HG02610 (cell line): ENCODE data around the gene BCAS3.
"Not testable (repeated sequence)": the region's sequence is repeated elsewhere in the genome, so short reads cannot be mapped to it uniquely, and the experiment has no call there.

ENCODE experiments used
- ATAC-seq: cut with Tn5 transposase; IDR thresholded peaks from one replicate; pipeline ENCODE4 v1.9.1; 2021; ENCODE audit warnings: mild to moderate bottlenecking, moderate library complexity; ENCODE audit not compliant: unreplicated experiment

BCAS3 gene

GRCh38 chr17:60920107-60920506 lies 242.5 kb downstream of the BCAS3 start:
- ATAC-seq, result no peak

GRCh38 chr17:60923000-60923399 lies 245.3 kb downstream of the BCAS3 start:
- no peak for ATAC-seq

GRCh38 chr17:60926466-60927183 lies 249.0 kb downstream of the BCAS3 start:
- no peak for ATAC-seq

DNA sequence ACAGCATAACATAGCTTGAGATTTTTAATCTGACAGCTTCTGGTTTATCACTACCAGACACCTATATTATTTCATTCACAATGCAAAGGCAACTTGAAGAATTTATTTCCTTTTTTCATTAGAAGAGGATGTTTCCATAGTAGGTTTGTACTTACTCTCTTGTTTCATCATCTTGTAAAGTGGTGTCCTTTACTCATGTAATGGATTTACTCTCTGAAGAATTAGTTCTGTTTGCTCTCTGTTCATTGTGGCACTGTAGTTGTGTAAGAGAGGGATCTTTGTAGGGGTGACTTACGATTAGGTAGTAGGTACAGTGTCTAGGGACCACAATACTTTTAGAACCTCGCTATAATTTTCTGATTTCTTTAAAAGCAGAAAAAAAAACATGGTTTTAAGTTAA lies 256.1 kb downstream of the BCAS3 start:
- no peak for ATAC-seq

GRCh38 chr17:60934723-60935122 lies 257.1 kb downstream of the BCAS3 start:
- ATAC-seq, result no peak

- not testable (repeated sequence) for ATAC-seq
These were observed 258.3 kb downstream of the BCAS3 start for GRCh38 chr17:60935991-60936390.

- no peak for ATAC-seq
These were observed 261.7 kb downstream of the BCAS3 start for GRCh38 chr17:60939318-60939717.

DNA sequence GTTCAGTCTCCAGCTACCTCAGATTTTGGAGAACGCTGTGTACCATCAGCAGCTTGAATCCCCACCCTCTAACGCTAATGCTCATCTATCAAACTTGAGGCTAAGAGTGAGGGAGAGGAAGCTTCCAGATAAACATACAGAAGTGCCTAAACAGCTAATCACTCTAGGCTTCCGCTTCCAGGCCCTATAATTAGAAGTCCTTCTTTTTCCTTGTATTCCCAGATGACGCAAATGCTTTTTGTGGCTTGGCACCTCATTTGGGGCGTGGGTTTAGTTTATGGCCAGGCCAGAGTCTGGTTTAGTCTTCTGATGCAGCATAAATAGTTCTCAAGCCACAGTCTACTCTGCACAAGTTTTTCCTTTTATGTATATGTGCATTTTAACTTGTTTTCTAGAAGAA lies 263.4 kb downstream of the BCAS3 start:
- ATAC-seq, result no peak

GRCh38 chr17:60941571-60941970 lies 263.9 kb downstream of the BCAS3 start:
- ATAC-seq, result no peak

- ATAC-seq, result no peak
These were observed 267.1 kb downstream of the BCAS3 start for GRCh38 chr17:60944751-60945150.

GRCh38 chr17:60947100-60947499 lies 269.4 kb downstream of the BCAS3 start:
- no peak for ATAC-seq

DNA sequence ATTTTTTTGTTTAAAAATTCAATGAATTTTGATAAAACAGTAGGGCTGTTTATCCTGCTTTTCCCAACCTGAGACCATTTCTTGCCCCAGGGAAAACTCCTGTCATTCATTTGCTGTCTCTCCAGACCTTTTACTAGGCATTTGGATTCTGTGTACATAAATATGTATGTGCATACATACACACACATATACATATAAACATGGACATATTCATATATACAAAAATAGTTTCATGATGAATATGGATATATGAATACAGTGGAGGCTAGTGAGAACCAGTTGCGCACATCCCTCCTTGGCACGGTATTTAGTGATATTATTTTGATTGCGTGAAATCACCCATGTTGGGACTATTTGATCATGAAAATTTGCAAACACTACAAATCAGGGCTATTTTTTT lies 269.9 kb downstream of the BCAS3 start:
- no peak for ATAC-seq

GRCh38 chr17:60952747-60953146 lies 275.1 kb downstream of the BCAS3 start:
- ATAC-seq, result no peak

DNA sequence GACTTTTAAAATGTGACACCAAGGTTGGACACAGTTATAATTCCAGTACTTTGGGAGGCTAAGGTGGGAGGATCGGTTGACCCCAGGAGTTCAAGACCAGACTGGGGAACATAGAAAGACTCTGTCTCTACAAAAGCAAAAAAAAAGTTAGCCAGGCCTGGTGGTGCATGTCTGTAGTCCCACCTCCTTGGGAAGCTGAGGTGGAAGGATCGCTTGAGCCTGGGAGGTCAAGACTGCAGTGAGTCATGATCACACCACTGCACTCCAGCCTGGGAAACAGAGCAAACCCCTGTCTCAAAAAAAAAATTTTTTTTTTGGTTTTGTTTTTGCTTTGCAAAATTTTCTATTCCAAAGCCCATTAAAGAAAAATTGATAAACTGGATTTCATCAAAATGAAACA lies 281.4 kb downstream of the BCAS3 start:
- no peak for ATAC-seq

DNA sequence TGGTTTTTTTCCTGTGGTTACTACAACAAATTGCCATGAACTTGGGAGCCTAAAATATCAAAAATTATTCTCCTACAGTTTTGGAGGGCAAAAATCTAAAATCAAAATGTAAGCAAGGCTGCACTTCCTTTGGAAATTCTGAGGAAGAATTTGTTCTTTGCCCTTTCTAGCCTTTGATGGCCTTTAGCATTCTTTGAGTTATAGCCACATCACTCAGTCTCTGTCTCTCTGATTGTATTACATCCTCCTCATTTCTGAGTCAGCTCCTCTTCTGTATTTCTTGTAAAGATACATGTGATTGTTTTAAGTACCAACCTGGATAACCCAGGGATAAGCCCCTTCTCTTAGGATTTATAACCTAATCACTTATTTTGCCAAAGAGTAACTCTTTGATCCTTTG lies 282.0 kb downstream of the BCAS3 start:
- ATAC-seq, result no peak

DNA sequence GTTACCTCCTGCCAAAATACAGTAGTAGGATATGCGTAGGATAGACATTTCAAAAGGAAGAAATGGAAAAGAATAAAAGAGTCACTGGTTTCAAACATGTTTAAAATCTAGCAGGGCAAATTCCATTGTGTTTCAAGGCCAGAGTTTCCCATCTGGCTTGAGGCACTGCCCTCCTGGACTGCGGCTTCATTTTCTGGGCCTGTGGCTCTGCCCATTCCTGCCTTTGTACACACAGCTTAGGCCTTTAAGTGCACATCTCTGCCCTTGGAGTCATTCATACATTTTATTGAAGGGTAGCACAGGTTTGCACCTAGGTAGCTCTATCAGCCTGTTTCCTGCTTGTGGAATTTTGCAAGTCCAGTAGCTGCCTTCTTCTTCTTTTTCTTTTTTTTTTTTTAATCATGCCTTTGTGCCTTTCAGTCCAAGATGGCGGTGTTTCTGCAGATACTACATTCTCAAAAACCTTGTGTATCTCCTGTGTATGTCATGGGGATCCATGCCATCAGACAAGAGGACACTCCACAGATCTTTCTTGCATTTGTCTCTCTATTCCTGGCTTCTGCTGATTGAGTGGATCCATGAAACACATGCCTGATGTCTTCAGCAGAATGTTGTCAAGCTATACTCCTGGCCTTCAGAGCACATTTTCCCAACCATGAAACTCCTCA lies 282.9 kb downstream of the BCAS3 start:
- ATAC-seq, result no peak

DNA sequence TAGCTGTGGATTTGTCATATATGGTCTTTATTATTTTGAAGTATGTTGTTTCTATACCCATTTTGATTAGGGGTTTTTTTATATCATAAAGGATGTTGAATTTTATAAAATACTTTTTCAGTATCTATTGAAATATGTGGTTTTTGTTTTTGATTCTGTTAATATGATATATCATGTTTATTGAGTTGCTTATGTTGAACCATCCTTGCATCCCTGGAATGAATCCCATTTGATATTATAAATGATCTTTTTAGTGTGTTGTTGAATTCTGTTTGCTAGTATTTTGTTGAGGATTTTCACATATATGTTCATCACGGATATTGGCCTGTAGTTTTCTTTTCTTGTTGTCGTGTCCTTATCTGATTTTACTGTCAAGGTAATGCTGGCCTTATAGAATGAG lies 286.5 kb downstream of the BCAS3 start:
- no peak for ATAC-seq

DNA sequence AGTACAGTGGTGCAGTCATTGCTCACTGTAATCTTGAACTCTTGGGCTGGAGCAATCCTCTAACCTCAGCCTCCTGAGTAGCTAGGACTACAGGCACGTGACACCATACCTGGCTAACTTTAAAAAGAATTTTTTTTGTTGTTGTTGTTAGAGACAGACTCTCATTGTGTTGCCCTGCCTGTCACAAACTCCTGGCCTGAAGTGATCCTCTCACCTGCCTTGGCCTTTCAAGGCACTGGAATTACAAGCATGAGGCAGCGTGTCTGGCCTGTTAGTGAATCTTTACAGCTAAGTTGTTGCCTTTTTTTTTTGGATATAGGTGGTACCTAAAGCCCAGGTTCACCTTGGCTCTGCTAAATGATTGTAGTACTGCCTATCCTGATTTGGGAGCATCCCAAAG lies 290.6 kb downstream of the BCAS3 start:
- no peak for ATAC-seq

GRCh38 chr17:60969500-60970037 lies 291.9 kb downstream of the BCAS3 start:
- no peak for ATAC-seq

- ATAC-seq, result no peak
These were observed 293.1 kb downstream of the BCAS3 start for GRCh38 chr17:60970741-60971140.

DNA sequence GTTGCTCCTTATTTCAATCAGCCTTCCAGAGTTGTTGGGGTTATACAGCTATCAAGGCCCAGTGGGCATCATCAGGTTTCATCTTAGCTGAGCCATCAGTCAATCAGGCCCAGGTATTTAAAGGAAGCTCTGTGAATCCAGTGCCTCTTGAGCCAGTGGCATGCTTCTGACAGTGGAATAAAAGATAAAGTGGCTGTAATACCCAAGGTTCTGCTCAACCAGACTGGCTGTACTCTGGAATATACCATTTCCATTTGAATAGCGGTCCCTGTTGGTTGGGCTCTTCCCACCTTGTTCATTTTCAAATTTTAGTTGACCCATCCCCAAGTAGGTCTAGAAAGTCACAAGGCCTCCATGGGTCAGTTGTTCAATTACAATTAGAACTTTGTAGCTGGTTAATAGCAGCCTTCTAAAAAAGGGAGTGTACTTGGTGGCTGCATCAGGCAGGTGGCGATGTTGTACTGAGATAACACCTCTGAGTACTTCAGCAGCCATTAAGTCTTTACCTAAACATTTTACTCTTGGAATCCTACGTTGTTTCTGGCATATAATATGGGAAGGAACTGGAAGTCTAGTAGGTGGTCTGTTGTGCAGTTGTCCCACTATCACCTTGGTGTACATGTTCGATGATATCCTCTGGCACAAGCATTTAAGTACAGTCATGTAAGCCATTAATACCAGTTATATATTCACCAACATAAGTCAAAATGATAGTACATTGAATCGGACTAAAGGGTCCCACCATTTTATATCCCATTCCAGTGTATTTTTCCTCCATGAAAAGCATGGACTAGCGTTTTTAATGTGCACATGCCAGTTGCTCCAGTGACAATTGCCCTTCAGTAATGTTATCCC lies 294.1 kb downstream of the BCAS3 start:
- ATAC-seq, result no peak
